ENCODE measurements around the gene DGKG.

Gene DGKG

GRCh38 chr3:186316666-186317260 lies 45.3 kb downstream of the DGKG start:
- DNase-seq, result no peak

- no peak for DNase-seq
Measured at GRCh38 chr3:186315581-186316354, 46.3 kb downstream of the DGKG start.

- DNase-seq, result no peak
Measured at GRCh38 chr3:186314896-186315295, 47.1 kb downstream of the DGKG start.

- no peak for DNase-seq
Measured at GRCh38 chr3:186311441-186311840, 50.6 kb downstream of the DGKG start.

- no peak for DNase-seq
Measured at GRCh38 chr3:186308549-186308948, 53.5 kb downstream of the DGKG start.

GRCh38 chr3:186307594-186308221 lies 54.3 kb downstream of the DGKG start:
- DNase-seq, result peak; percentile 6 to 19

- no peak for DNase-seq
Measured at GRCh38 chr3:186305286-186305685, 56.7 kb downstream of the DGKG start.

GRCh38 chr3:186303965-186304364 lies 58.1 kb downstream of the DGKG start:
- no peak for DNase-seq

GRCh38 chr3:186299327-186299726 lies 62.7 kb downstream of the DGKG start:
- no peak for DNase-seq

- no peak for DNase-seq
Measured at GRCh38 chr3:186298876-186299275, 63.2 kb downstream of the DGKG start.

- DNase-seq, result no peak
Measured at GRCh38 chr3:186290796-186291195, 71.2 kb downstream of the DGKG start.

GRCh38 chr3:186287711-186288110 lies 74.3 kb downstream of the DGKG start:
- DNase-seq, result no peak

- DNase-seq, result no peak
Measured at GRCh38 chr3:186286114-186286513, 75.9 kb downstream of the DGKG start.

GRCh38 chr3:186284661-186285060 lies 77.4 kb downstream of the DGKG start:
- no peak for DNase-seq

GRCh38 chr3:186284349-186284652 lies 77.7 kb downstream of the DGKG start:
- DNase-seq, result no peak

- no peak for DNase-seq
Measured at GRCh38 chr3:186283651-186284348, 78.2 kb downstream of the DGKG start.

- no peak for DNase-seq
Measured at GRCh38 chr3:186283096-186283495, 78.9 kb downstream of the DGKG start.

GRCh38 chr3:186281176-186281575 lies 80.9 kb downstream of the DGKG start:
- no peak for DNase-seq

GRCh38 chr3:186280737-186281136 lies 81.3 kb downstream of the DGKG start:
- DNase-seq, result no peak

GRCh38 chr3:186277268-186277909 lies 84.6 kb downstream of the DGKG start:
- no peak for DNase-seq

- DNase-seq, result no peak
Measured at GRCh38 chr3:186275436-186275835, 86.6 kb downstream of the DGKG start.

- DNase-seq, result no peak
Measured at GRCh38 chr3:186273586-186273985, 88.4 kb downstream of the DGKG start.

GRCh38 chr3:186270701-186271100 lies 91.3 kb downstream of the DGKG start:
- DNase-seq, result no peak
